Measurements from ENCODE around the gene IRX3. TPM values are rescaled to one million over a fixed set of nuclear protein-coding genes. Genes with fewer than 3 reads are reported as not detected.

Gene IRX3
- total and polyA plus RNA-seq, 2 of the 8 experiments (the other 6 are each of a cell fraction or from before 2014, with no cell fraction given): 0.50 to 1.6 TPM

- Histone ChIP-seq H3K36me3 (ENCODE audit: control insufficient read depth in 2 of 4, insufficient read depth in 4 of 4, low read length in 3 of 4) (no peaks in the 10 kb centered on the region; a peak in 1 of 8 replicates), H3K9me3 (ENCODE audit: insufficient read depth in 2 of 2, low read depth in 1 of 2, low read length in 1 of 2) (no peaks in the 10 kb centered on the region), H3K18ac (ENCODE audit: extremely low read depth, low read length) (peak overlapping the region; percentile 62; the same call in 1 of the 2 replicates), H2BK120ac (replicated peaks; ENCODE audit: low read depth, low read length) (no peak overlapping the region), H4K8ac (ENCODE audit: extremely low read depth, insufficient read depth, low read length) (no peak overlapping the region), H3K4ac (replicated peaks; ENCODE audit: insufficient read length, low read depth, low read length) (no peak overlapping the region), H3K23ac (ENCODE audit: insufficient read length) (no peak overlapping the region), H2BK5ac (ENCODE audit: low read depth, low read length) (no peak overlapping the region), H3K79me2 (ENCODE audit: control insufficient read depth in 1 of 2, insufficient read depth in 2 of 2, low read length in 2 of 2) (no peaks in the 10 kb centered on the region), H3K23me2 (ENCODE audit: low read depth, low read length) (peaks cover 22% of the 10 kb centered on the region; the same call in 1 of the 2 replicates), H2AK5ac (ENCODE audit: low read depth, low read length) (no peak overlapping the region), H3K27ac (ENCODE audit: low read depth, low read length) (no peak overlapping the region), H2BK12ac (ENCODE audit: low read depth, low read length) (peak overlapping the region; percentile 33; the same call in 1 of the 2 replicates), H3K56ac (replicated peaks; ENCODE audit: insufficient read length, low read depth, low read length) (no peak overlapping the region), H4K5ac (ENCODE audit: insufficient read length, low read depth, low read length) (no peak overlapping the region), H3K79me1 (ENCODE audit: low read depth, low read length) (no peaks in the 10 kb centered on the region), H3K4me2 (ENCODE audit: insufficient read depth in 1 of 2, low read depth in 2 of 2, low read length in 2 of 2) (peak overlapping the region; percentile 77 to 99), H3K9ac (replicated peaks in 1 of 4; ENCODE audit: extremely low read depth in 1 of 4, low read depth in 3 of 4, low read length in 3 of 4) (no peak overlapping the region; a peak in 1 of 7 replicates), H2AFZ (ENCODE audit: low read length) (peak overlapping the region; percentile 66; the same call in 1 of the 2 replicates), H2BK20ac (ENCODE audit: low read length) (no peak overlapping the region), H3K27me3 (replicated peaks in 1 of 4; ENCODE audit: control insufficient read depth in 3 of 4, extremely low read depth in 1 of 4, insufficient read depth in 3 of 4, low read length in 3 of 4) (peaks cover 48 to 69% (median 62%) of the 10 kb centered on the region in 4 experiments), H4K20me1 (replicated peaks in 1 of 2; ENCODE audit: control insufficient read depth in 1 of 2, insufficient read depth in 2 of 2, low read length in 2 of 2) (peaks cover 6 to 12% of the 10 kb centered on the region in 2 experiments), H3K4me3 (ENCODE audit: extremely low read depth in 1 of 4, insufficient read depth in 2 of 4, low read depth in 3 of 4, low read length in 4 of 4) (peak overlapping the region; percentile 30 to 93 (median 46)), H3K4me1 (replicated peaks in 1 of 4; ENCODE audit: control insufficient read depth in 3 of 4, insufficient read depth in 4 of 4, low read length in 3 of 4) (peaks cover 0 to 18% (median 8%) of the 10 kb centered on the region in 4 experiments; a peak in 6 of 7 replicates), H2BK15ac (ENCODE audit: low read length) (no peak overlapping the region; the same call in 1 of the 2 replicates), H3K14ac (ENCODE audit: insufficient read length) (no peak overlapping the region), H4K91ac (replicated peaks; ENCODE audit: insufficient read length, low read length) (no peak overlapping the region)
- peak in 1 of 2 experiments; percentile 84 for DNase-seq (ENCODE audit: low read depth in 1 of 2, low spot score in 2 of 2)
- CTCF ChIA-PET (ENCODE audit: partially characterized antibody): interaction anchor here (0.6 to 3.2 kb wide), 30 partner anchors 10 to 753 kb away, joined by 3 to 21 read pairs (median 3); partner anchors contain the start of gene IRX5
- 7% methylated on average over 15 of the region's 42 CpGs; no CpG with 5 or more reads in 1 of the 2 experiments for WGBS, 2 experiments (ENCODE audit: extremely low coverage in 1 of 2, insufficient coverage in 1 of 2, insufficient read length in 1 of 2, insufficient replicate concordance in 2 of 2, low coverage in 1 of 2, low lambda C conversion rate in 2 of 2, missing lambda C conversion rate in 1 of 2)
- no peak for FAIRE-seq
- POLR2A ChIA-PET (ENCODE audit: partially characterized antibody): interaction anchor here (1.1 to 1.4 kb wide), 2 partner anchors 354 to 648 kb away, joined by 3 to 6 read pairs; partner anchors contain the start of gene IRX5
- TF ChIP-seq KDM1A (IDR thresholded peaks at IDR 0.05; ENCODE audit: borderline replicate concordance, low read length) (0 out of 2 replicates have a peak, but pooled peaks have one; percentile 30), EZH2 (IDR thresholded peaks at IDR 0.05; ENCODE audit: low read depth, low read length, severe bottlenecking) (peak; percentile 44), EGR1 (IDR thresholded peaks at IDR 0.05; ENCODE audit: borderline replicate concordance, low read depth, low read length) (peak; percentile 68; the same call in 1 of the 2 replicates), ASH2L (IDR thresholded peaks at IDR 0.05; ENCODE audit: low read length) (no peak), RNF2 (IDR thresholded peaks at IDR 0.05; ENCODE audit: borderline replicate concordance, low read depth, low read length, missing control alignments, poor library complexity, severe bottlenecking) (no peak), SUZ12 (IDR thresholded peaks at IDR 0.05; ENCODE audit: low read length) (no peak)
- TF ChIP-seq, protein P1, sequence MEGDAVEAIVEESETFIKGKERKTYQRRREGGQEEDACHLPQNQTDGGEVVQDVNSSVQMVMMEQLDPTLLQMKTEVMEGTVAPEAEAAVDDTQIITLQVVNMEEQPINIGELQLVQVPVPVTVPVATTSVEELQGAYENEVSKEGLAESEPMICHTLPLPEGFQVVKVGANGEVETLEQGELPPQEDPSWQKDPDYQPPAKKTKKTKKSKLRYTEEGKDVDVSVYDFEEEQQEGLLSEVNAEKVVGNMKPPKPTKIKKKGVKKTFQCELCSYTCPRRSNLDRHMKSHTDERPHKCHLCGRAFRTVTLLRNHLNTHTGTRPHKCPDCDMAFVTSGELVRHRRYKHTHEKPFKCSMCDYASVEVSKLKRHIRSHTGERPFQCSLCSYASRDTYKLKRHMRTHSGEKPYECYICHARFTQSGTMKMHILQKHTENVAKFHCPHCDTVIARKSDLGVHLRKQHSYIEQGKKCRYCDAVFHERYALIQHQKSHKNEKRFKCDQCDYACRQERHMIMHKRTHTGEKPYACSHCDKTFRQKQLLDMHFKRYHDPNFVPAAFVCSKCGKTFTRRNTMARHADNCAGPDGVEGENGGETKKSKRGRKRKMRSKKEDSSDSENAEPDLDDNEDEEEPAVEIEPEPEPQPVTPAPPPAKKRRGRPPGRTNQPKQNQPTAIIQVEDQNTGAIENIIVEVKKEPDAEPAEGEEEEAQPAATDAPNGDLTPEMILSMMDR (IDR thresholded peaks at IDR 0.05; ENCODE audit: control extremely low read depth in 1 of 3, insufficient read depth in 1 of 3, low read depth in 1 of 3, low read length in 3 of 3): peak; percentile 48 to 73 (median 55)
Observed at GRCh38 chr16:54282202-54282927, 4.2 kb downstream of the IRX3 start.

Data from H1 (cell line).